ENCODE measurements around the gene SMCHD1. TPM values are rescaled to one million over a fixed set of nuclear protein-coding genes. Genes with fewer than 3 reads are reported as not detected.
A peak's percentile ranks its signal among the peaks of the same experiment; 100 is the strongest.

The SMCHD1 gene
- polyA plus RNA-seq, 2 of the 4 experiments (the other 2 are of a cell fraction): 15.5 to 25.5 TPM

DNA sequence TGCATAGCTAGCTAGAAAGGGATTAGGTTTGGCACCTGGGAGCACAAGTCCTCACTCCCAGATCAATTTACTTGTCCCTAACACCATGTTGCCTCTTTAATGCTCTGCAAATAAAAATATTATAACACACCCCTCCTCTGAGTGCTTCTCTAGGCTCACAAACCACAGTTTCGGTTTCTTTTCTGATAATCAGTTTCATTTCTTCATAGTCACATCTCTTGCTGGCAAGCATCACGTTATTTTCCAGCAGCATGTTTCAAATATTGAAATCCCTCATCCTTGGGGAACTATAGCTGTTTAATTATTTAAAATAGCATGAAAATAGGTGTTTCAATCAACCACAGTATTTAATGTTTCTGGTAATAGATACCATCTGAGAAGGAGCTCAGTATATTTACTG lies 13.9 kb upstream of the SMCHD1 start:
- WGBS (ENCODE audit: missing lambda C conversion rate): 58% methylated on average over 2 of the region's 2 CpGs
- FAIRE-seq (no peak), DNase-seq (ENCODE audit: low read depth in 1 of 2, low spot score in 1 of 2) (no peak), ATAC-seq (no peak)
- TF ChIP-seq, protein P1, sequence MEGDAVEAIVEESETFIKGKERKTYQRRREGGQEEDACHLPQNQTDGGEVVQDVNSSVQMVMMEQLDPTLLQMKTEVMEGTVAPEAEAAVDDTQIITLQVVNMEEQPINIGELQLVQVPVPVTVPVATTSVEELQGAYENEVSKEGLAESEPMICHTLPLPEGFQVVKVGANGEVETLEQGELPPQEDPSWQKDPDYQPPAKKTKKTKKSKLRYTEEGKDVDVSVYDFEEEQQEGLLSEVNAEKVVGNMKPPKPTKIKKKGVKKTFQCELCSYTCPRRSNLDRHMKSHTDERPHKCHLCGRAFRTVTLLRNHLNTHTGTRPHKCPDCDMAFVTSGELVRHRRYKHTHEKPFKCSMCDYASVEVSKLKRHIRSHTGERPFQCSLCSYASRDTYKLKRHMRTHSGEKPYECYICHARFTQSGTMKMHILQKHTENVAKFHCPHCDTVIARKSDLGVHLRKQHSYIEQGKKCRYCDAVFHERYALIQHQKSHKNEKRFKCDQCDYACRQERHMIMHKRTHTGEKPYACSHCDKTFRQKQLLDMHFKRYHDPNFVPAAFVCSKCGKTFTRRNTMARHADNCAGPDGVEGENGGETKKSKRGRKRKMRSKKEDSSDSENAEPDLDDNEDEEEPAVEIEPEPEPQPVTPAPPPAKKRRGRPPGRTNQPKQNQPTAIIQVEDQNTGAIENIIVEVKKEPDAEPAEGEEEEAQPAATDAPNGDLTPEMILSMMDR (IDR thresholded peaks at IDR 0.05): no peak
- no peak for TF ChIP-seq RAD21 (conservative IDR thresholded peaks at IDR 0.05 in 1 of 2, IDR thresholded peaks at IDR 0.05 in 1 of 2)
- Histone ChIP-seq H3K9me3 (no peaks in the 10 kb centered on the region), H3K4me3 (no peak overlapping the region), H3K27ac (no peak overlapping the region), H3K4me2 (no peak overlapping the region), H3K4me1 (no peaks in the 10 kb centered on the region)
- POLR2A ChIA-PET: no interaction called here
- CTCF ChIA-PET: interaction anchor here (0.7 kb wide), 2 partner anchors 208 to 798 kb away, joined by 3 read pairs; no protein-coding TSS in a partner anchor

DNA sequence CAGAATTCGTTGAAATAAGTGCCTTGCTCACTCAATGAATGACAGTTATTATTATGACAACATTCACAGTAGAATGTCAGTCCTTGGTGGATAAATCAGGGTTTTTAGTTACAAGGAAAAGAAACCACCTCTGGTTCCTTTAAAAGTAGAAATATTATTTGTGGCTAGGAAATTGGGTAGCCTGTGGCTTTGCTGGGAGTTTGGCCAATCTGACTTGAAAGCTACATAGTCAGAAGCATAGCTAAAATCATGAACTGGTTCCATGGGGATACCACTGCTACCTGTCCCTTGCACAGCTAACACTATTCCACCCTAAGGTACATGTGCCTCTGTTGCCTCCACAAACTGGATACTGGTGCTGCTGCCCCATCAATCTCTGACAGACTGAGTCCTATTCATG lies 12.8 kb upstream of the SMCHD1 start:
- Histone ChIP-seq H3K9me3 (no peaks in the 10 kb centered on the region), H3K4me2 (no peak overlapping the region), H3K4me3 (no peak overlapping the region), H3K4me1 (no peaks in the 10 kb centered on the region), H3K27ac (no peak overlapping the region)
- no peak for DNase-seq (ENCODE audit: low read depth in 1 of 2, low spot score in 1 of 2)
- ChIA-PET CTCF (no interaction called here), POLR2A (no interaction called here)
- no peak for ATAC-seq
- WGBS (ENCODE audit: missing lambda C conversion rate): 54% methylated on average over 1 of the region's 1 CpG
- TF ChIP-seq, protein P2, sequence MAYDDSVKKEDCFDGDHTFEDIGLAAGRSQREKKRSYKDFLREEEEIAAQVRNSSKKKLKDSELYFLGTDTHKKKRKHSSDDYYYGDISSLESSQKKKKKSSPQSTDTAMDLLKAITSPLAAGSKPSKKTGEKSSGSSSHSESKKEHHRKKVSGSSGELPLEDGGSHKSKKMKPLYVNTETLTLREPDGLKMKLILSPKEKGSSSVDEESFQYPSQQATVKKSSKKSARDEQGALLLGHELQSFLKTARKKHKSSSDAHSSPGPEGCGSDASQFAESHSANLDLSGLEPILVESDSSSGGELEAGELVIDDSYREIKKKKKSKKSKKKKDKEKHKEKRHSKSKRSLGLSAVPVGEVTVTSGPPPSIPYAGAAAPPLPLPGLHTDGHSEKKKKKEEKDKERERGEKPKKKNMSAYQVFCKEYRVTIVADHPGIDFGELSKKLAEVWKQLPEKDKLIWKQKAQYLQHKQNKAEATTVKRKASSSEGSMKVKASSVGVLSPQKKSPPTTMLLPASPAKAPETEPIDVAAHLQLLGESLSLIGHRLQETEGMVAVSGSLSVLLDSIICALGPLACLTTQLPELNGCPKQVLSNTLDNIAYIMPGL (CRISPR knock-in tag; IDR thresholded peaks at IDR 0.05; ENCODE audit: borderline replicate concordance): no peak
- TF ChIP-seq, protein P3, sequence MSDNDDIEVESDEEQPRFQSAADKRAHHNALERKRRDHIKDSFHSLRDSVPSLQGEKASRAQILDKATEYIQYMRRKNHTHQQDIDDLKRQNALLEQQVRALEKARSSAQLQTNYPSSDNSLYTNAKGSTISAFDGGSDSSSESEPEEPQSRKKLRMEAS (IDR thresholded peaks at IDR 0.05): no peak
- TF ChIP-seq EHF (CRISPR knock-in tag; IDR thresholded peaks at IDR 0.05) (no peak), PHF8 (IDR thresholded peaks at IDR 0.05; ENCODE audit: borderline replicate concordance, low read depth) (no peak), POLR2A (IDR thresholded peaks at IDR 0.05; ENCODE audit: low read length) (no peak), TP53 (CRISPR knock-in tag; IDR thresholded peaks at IDR 0.05) (no peak), FOSB (CRISPR knock-in tag; IDR thresholded peaks at IDR 0.05) (no peak), KDM1A (IDR thresholded peaks at IDR 0.05; ENCODE audit: low read depth) (no peak)
- TF ChIP-seq, protein P4, sequence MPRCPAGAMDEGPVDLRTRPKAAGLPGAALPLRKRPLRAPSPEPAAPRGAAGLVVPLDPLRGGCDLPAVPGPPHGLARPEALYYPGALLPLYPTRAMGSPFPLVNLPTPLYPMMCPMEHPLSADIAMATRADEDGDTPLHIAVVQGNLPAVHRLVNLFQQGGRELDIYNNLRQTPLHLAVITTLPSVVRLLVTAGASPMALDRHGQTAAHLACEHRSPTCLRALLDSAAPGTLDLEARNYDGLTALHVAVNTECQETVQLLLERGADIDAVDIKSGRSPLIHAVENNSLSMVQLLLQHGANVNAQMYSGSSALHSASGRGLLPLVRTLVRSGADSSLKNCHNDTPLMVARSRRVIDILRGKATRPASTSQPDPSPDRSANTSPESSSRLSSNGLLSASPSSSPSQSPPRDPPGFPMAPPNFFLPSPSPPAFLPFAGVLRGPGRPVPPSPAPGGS (IDR thresholded peaks at IDR 0.05): no peak
- no peak for FAIRE-seq

DNA sequence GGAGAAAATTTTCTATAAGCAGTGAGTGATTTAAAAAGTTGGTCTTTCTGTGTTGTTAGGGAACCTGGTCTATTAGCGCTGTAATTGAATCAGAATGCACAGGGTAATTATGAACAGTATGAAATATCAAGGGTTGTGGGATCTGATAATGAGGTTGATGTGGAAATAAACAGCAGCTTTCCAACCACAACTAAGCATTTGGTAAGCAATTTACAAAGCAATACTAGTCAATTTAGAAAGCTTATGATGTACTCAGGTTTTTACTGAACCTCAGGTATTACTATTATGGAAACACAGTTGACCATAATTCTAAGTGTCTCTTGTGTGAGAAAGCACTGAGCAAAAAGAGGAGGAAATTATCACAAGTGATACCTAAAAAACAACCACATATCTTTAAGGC lies 11.0 kb upstream of the SMCHD1 start:
- H3K4me3 ChIP-seq: no peak overlapping the region
- H3K27ac ChIP-seq: no peak overlapping the region
- H3K4me1 ChIP-seq: no peaks in the 10 kb centered on the region
- WGBS (ENCODE audit: missing lambda C conversion rate): 84% methylated on average over 1 of the region's 1 CpG
- ATAC-seq: no peak
- FAIRE-seq: no peak
- TF ChIP-seq TFCP2L1 (CRISPR knock-in tag; IDR thresholded peaks at IDR 0.05): no peak
- no peaks in the 10 kb centered on the region for H3K9me3 ChIP-seq
- ChIA-PET POLR2A (no interaction called here), CTCF (no interaction called here)
- H3K4me2 ChIP-seq: no peak overlapping the region
- no peak for DNase-seq (ENCODE audit: low read depth in 1 of 2, low spot score in 1 of 2)

DNA sequence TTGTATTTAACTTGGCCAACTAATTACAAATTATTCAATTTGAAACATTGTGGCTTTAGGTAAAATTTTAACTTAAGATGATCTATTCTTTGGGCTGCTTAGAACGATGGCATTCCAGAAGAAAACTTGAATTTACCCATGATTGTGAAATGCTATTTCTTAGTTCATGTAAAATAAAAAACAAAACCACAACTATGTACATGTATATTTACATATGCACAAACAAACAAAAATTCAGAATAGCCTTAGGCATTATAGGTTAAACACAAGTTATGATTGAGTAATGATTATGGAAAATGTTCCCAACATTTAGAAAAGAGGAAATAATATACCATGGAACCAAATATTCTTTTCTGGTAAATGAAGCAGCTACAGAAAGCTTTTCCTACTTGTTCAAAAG lies 3.5 kb upstream of the SMCHD1 start:
- TF ChIP-seq EHF (CRISPR knock-in tag; IDR thresholded peaks at IDR 0.05): no peak
- TF ChIP-seq CEBPB (IDR thresholded peaks at IDR 0.05): no peak
- no peak for TF ChIP-seq POLR2AphosphoS2 (conservative IDR thresholded peaks at IDR 0.05; ENCODE audit: low read length)
- TF ChIP-seq, protein P5, sequence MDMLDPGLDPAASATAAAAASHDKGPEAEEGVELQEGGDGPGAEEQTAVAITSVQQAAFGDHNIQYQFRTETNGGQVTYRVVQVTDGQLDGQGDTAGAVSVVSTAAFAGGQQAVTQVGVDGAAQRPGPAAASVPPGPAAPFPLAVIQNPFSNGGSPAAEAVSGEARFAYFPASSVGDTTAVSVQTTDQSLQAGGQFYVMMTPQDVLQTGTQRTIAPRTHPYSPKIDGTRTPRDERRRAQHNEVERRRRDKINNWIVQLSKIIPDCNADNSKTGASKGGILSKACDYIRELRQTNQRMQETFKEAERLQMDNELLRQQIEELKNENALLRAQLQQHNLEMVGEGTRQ (IDR thresholded peaks at IDR 0.05): no peak
- TF ChIP-seq, protein P6, sequence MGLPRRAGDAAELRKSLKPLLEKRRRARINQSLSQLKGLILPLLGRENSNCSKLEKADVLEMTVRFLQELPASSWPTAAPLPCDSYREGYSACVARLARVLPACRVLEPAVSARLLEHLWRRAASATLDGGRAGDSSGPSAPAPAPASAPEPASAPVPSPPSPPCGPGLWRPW (IDR thresholded peaks at IDR 0.05): no peak
- POLR2A ChIA-PET: no interaction called here
- ATAC-seq: no peak
- H3K27ac ChIP-seq: no peak overlapping the region
- no peaks in the 10 kb centered on the region for H3K9me3 ChIP-seq
- WGBS (ENCODE audit: missing lambda C conversion rate): 24% methylated on average over 1 of the region's 1 CpG
- no peak overlapping the region for H3K4me3 ChIP-seq
- peak overlapping the region; percentile 19; the same call in 1 of the 3 replicates for H3K4me2 ChIP-seq
- FAIRE-seq: no peak
- H3K4me1 ChIP-seq: peaks cover 12% of the 10 kb centered on the region; the same call in 2 of the 3 replicates
- CTCF ChIA-PET: no interaction called here
- DNase-seq (ENCODE audit: low read depth in 1 of 2, low spot score in 1 of 2): no peak

All from A549 (cell line).